Activated naive CD8-positive, alpha-beta T cell treated with anti-CD3 and anti-CD28 coated beads, Interleukin-2, amount 50 U/mL, for 16 hours (primary cell): Measurements from ENCODE around the gene SLC38A10.

ENCODE experiments used
- DNase-seq: peaks from one replicate; pipeline ENCODE4 v3.0.0-alpha.2; 2020; ENCODE audit warnings: low read depth, low spot score

SLC38A10 gene

DNA sequence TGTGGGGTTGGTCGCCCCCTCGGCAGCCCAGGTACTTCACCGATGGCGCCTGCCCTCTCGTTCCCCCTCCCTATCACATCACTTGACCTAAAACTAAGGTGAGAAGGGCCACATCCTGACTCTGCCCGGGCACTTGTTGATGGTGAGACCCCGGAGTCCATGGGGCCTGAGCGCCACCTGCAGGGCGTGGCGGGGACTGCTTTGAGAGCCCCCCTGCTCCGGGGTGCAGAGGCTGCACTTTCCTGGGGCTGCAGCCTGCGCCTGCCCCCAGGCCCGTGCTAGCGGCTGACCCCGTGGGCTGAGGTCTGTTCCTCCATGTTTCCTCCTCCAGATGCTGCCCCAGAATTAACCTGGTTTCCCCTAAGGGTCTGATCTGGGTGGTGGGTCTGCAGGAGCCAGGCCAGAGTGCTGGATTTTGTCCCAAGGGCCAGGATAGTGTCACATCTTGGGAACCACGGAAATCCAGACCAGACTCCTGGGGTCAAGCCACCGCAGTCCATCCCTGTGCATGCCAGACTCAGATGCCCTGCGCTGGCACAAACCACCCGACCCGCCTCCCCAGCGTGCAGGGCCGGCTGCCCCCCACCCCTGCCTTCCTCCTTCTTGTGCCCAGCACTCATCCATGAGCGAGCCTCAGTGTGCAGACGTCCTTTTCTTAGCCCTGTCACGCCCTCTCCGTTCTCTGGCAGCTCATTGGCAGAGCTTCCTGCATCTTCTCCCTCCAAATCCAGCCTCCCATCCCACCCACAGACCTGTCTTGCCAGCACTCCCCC lies 53.3 kb downstream of the SLC38A10 start:
- peak; percentile 49 for DNase-seq

- no peak for DNase-seq
These were observed 53.9 kb downstream of the SLC38A10 start for GRCh38 chr17:81241203-81241602.

DNA sequence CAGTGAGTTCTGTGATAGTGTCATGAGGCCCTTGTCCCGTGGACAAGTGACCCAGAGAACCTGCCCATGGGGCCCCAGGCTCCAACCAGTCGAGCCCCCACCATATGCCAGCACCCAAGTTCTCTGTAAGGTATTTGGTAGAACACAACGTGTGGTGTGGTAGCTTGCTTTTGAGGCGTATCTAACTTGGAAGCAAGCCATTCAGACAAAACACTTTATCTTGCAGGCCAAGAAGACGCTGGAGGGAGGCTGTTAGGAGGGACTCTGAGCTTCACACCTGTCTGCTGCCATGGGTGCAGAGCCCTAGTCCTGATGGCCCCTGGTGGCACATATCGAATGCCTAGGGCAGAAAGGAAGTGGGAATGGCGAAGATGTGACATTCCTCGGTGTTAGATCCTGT lies 54.3 kb downstream of the SLC38A10 start:
- no peak for DNase-seq

- peak; percentile 38 for DNase-seq
These were observed 55.2 kb downstream of the SLC38A10 start for GRCh38 chr17:81239714-81240555.

DNA sequence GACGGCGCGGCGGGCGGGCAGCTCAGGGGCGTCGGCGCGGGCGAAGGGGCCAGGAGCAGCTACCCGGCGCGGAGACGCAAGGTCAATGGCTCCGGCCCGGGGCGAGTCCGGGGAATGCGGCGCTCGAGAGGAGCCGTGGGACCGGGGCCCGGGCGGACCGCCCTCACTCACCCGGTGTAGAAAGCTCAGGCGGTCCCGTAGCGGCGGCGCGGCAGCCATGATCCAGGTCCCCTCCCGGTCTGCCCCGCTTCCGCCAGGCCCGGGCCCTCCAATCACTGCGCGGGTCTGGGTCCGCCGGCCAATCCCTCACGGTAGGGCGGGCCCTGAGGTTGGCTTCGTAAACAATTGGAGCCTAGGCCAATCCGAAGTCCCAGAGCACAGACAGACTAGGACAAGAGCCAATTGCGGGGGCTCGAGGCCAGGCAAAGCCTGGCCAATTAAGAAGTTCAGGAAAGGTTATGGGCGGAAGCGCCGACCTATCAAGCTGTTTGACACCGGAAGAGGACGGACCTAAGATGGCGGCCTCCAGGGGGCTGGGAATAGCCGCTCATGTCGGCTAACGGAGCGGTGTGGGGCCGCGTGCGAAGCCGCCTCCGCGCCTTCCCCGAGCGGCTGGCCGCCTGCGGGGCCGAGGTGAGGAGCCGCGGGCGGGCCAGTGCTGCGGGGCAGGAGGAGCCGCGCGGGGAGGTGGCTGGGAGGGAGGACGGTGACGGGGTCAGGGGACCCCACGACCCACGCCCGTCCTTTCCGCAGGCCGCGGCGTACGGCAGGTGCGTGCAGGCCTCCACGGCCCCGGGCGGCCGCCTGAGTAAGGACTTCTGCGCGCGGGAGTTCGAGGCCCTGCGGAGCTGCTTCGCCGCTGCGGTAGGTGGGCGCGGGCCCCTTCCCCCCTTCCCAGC lies 56.0 kb downstream of the SLC38A10 start, which contains the start of the genes NDUFAF8 and TEPSIN:
NDUFAF8 (plus strand) TSS at position 504 of the 899 bp plus-strand sequence; CDS start at position 550, 46 bp downstream.
TEPSIN (minus strand) TSS at position 241 of the 899 bp plus-strand sequence; CDS start at position 219, 22 bp downstream.
- DNase-seq, result peak; percentile 85

DNA sequence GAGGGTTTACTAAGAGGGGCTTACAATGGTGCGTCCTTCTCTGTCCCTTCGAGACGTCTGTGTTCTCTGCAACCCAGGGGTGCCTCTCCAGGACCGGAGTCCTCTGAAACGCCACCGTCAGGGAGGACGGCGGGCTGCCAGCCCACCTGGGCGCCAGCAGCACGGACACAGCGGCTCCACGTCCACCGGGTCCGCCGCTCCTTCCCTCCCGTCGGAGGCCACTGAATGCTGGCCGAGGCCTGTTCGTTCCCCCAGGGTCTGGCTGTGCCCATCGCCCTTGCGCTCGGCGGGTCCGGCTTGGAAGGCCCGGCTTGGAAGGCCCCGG lies 56.7 kb downstream of the SLC38A10 start:
- no peak for DNase-seq

GRCh38 chr17:81237591-81238489 lies 57.3 kb downstream of the SLC38A10 start:
- DNase-seq, result no peak

- DNase-seq, result no peak
These were observed 58.3 kb downstream of the SLC38A10 start for GRCh38 chr17:81236784-81237183.

DNA sequence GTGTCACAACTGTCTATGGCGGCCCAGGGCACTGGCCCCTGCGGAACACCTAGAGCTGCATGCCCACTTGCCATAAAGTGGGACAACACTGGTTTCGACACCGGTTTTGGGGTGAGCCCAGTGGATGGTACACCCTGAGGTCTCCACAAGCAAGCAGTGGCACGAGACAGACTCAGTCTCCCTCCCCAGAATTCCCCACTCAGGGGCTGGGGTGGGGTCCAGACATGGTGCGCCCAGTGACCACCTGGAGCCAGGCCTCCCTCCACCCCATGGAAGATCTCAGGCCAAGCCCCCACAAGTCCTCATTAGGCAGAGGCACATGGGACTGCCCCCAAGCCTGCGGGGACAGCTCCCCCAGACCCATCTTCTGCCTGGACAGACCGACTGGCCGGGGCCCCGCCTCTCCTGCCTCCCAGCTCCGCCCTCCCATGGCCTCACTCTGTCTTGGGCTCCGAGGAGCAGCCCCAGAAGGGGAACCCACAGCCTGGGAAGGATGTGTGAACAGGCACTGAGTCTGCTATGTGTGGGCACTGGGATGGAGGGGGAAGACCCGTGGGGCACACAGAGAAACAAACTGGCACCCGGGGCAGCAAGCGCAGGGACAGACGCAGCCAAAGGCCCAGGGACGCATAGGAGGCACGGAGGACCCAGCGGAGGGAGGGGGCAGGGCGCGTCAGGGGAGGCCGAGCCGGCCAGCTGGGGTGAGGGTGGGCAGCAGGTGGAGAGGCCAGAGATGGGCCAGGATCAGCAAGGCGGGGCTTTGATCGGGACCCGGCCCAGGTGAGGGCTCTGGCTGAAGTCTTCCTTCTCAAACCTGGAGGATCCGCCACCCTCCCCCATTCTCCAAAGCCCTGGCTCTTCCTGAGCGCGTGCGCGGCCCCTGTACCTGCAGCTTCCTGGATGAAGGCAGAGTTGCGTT lies 59.0 kb downstream of the SLC38A10 start:
- DNase-seq, result no peak

DNA sequence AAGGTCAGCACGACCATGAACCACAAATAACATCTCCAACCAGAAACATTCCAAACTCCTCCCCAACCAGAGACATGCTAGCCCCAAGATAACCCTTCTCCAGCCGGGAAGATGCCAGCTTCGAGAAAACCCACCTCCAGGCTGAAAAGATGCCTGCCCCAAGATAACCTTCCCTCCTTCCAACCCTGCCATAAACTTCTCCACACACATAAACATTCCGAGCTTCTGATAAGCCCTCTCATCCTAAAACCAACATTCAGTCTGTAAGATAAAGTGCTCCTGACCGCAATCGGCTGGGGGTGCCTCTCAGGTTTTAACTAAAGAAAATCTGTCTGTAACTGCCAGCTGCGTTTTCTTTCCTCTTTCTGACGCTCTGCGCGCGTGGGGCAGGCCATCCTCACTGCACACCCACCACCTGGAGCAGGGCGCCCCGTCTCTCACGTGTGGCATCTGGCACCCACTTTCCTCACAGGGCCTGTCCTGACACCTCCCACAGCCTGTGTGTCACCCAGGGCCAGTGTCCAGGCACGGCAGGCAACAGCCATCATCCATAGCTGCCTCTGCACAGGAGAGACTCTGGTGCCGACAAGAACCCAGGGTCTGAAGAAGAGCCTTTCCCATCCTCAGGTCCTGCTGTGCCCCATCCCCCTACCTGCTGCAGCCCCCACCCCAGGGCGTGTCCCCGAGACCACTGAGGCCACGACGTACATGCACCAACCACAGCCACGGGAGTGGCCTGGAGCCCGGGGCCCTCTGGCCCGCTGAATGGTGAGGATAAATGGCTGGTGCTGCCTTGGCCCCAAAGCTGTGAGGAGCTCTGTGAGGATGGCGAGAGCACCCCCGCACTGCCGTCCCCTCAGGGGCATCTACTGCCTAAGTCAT lies 59.9 kb downstream of the SLC38A10 start:
- no peak for DNase-seq

DNA sequence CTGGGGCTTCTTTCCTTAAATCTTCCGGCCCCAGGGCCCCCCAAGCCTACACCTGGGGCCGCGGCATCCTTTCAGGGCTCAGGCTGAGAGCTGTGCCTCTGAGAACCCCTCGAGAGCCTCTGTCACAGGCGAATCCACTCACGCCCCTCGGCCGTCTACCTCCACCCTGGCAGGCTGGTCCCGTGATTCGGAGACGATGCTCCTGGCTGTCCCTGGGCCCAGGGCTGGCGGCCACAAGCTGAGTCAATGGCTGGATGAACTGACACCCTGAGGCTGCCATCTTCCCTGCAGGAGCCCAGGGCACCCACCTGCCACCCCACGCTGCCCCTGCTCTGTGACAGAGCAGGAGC lies 60.6 kb downstream of the SLC38A10 start:
- DNase-seq, result no peak

GRCh38 chr17:81233811-81234505 lies 61.1 kb downstream of the SLC38A10 start:
- DNase-seq, result no peak

GRCh38 chr17:81233316-81233715 lies 61.8 kb downstream of the SLC38A10 start:
- no peak for DNase-seq

- no peak for DNase-seq
These were observed 62.4 kb downstream of the SLC38A10 start for GRCh38 chr17:81232616-81233241.

- no peak for DNase-seq
These were observed 63.1 kb downstream of the SLC38A10 start for GRCh38 chr17:81231766-81232581.

- no peak for DNase-seq
These were observed 63.9 kb downstream of the SLC38A10 start for GRCh38 chr17:81231121-81231645.
